SU-DHL-6 (cell line): ENCODE data around the gene FOXN3.

ENCODE experiments used
- CTCF ChIP-seq: fragments of 200-600 bp; sonication (generic); IDR thresholded peaks from one replicate; pipeline ENCODE4 v1.5.1; 2017; ENCODE audit warnings: antibody characterized with exemption, mild to moderate bottlenecking, low read length, moderate library complexity; ENCODE audit not compliant: insufficient read depth, poor library complexity, severe bottlenecking
- EZH2phosphoT487 ChIP-seq: fragments of 200-600 bp; sonication (generic), shearing (Covaris generic); conservative IDR thresholded peaks from 2 replicates; pipeline ENCODE4 v1.6.1; 2018; ENCODE audit warnings: mild to moderate bottlenecking, antibody characterized with exemption, low read length, moderate library complexity, mixed read lengths

- TF ChIP-seq CTCF (no peak), EZH2phosphoT487 (no peak)
Measured at GRCh38 chr14:89123215-89123614, 293.8 kb downstream of the FOXN3 start.
